GM20000 (cell line): ENCODE results near the gene GLI3.
"Not testable (repeated sequence)": the region's sequence is repeated elsewhere in the genome, so short reads cannot be mapped to it uniquely, and the experiment has no call there.

Experiments
- DNase-seq: peaks from one replicate; pipeline ENCODE4 v3.0.0; 2012; ENCODE audit warnings: low spot score
- TF ChIP-seq, protein P1 (sequence below): IDR thresholded peaks from 2 replicates; pipeline ENCODE4 v1.5.1; 2012; ENCODE audit warnings: mild to moderate bottlenecking, control low read depth; ENCODE audit errors: extremely low read depth, missing control alignments

GLI3 gene

DNA sequence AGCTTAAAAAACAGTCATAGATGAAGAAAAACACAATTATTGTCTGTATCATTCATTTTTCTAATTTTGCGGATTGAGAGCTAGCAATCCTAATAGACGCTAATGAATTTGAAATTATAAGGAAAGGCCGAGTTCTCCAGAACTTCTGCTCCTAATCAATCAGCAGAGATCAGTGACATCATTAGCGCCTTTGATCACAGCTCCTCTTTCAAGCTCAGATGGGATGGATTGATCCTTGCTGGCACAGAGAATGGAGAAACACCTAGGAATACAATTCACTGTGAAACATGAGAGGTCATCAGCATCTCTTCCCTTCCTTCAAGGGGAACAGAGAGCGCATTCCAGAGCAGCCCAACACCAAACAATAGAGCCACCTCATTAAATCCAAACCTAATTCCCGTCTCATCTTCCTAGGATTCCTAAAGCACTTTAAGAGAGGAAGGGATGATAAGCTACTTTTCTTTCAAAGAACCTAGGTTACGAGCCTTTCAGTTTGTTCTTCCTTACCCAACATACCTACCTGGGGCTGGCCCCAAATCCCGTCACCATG lies 24.4 kb downstream of the GLI3 start:
- TF ChIP-seq, protein P1, sequence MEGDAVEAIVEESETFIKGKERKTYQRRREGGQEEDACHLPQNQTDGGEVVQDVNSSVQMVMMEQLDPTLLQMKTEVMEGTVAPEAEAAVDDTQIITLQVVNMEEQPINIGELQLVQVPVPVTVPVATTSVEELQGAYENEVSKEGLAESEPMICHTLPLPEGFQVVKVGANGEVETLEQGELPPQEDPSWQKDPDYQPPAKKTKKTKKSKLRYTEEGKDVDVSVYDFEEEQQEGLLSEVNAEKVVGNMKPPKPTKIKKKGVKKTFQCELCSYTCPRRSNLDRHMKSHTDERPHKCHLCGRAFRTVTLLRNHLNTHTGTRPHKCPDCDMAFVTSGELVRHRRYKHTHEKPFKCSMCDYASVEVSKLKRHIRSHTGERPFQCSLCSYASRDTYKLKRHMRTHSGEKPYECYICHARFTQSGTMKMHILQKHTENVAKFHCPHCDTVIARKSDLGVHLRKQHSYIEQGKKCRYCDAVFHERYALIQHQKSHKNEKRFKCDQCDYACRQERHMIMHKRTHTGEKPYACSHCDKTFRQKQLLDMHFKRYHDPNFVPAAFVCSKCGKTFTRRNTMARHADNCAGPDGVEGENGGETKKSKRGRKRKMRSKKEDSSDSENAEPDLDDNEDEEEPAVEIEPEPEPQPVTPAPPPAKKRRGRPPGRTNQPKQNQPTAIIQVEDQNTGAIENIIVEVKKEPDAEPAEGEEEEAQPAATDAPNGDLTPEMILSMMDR = no peak
- DNase-seq = no peak

DNA sequence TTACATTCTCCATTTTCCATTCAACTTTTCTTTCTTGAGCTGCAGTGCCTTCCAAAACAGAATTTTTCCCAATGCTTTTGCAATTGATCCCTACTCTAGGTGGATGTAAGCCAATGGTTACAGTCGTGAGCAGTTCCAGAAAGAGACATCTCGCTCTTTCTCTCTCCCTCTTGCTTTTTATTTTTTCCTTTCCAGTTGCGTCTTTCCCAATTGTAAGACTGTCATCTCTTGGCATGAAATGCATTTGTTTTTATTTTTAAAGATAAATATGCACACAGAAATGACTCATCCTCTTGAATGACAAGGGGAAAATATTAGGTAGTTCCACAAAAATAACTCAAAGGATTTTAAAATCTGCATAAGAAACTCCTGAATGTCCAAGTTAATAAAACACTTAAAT lies 25.1 kb downstream of the GLI3 start:
- TF ChIP-seq, protein P1 = no peak
- DNase-seq = no peak

DNA sequence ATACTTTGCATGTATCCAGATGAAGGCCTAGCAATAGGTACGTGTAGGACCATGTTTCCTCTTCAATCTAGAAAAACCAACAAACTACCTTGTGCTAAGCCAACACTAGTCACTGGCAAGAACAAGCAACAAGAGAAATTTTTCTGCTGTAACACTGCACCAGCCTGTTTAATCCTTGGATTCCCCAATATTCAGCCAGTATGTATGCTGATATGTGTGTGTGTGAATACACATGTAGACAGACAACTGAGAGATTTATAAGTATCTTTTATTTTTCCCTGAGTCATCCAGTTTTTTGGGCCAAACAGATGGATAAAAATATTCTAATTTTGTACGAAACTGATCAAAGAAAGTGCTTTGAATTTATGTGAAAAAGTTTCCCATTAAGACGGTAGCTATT lies 26.2 kb downstream of the GLI3 start:
- TF ChIP-seq, protein P1 = no peak
- DNase-seq = no peak

DNA sequence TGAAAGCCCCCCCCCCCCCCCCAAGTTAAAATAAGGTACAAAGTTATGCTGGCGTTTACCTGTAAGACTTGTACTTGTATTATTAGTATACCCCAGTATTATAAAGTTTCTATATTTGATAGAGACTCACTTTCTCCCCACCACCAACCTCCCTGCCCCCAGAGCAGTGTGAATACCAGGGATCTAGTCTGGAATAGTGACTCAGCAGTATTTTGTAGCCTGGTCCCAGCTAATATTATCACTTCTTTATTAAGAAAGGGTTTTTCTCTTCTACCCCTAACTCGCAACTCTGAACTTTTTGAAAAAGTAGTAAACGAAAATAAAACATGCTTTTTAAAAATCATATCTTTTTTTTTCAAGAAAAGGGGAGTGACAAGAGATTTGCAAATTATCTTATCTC lies 26.7 kb downstream of the GLI3 start:
- TF ChIP-seq, protein P1 = no peak

DNA sequence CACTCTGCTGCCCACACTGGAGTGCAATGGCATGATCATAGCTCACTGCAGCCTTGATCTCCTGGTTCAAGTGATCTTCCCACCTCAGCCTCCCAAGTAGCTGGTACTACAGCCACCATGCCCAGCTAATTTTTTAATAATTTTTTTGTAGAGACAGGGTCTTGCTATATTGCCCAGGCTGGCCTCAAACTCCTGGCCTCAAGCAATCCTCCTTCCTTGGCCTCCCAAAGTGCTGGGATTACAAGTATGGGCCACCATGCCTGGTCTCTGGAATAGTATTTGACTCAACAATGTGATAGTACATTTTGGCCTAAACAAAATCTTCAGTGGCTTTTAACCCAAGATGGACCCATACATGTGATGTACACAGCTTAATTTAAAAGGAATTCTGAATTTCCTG lies 27.9 kb downstream of the GLI3 start:
- not testable (repeated sequence) for DNase-seq

More for the DNA sequence above, 26.7 kb downstream of the GLI3 start:
- DNase-seq = no peak

DNA sequence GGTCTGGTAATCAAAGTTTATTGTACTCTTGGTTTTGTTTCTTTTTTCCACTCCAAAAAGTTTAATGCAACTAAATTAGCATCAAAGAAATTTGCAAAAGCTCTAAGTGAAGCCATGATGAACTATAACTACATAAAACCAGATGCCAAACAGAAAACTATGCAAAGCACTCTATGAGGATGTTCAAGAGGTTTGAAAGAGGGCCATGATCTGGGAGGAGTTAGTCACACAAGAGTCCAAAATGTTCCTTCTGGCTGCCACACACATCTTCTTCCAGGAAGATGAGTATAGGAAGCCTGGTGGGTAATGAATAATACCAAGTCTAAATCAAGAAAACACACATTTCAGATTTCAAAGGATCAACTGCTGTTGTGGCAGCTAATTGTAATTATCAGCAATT lies 28.4 kb downstream of the GLI3 start:
- DNase-seq = no peak
- TF ChIP-seq, protein P1 = no peak

DNA sequence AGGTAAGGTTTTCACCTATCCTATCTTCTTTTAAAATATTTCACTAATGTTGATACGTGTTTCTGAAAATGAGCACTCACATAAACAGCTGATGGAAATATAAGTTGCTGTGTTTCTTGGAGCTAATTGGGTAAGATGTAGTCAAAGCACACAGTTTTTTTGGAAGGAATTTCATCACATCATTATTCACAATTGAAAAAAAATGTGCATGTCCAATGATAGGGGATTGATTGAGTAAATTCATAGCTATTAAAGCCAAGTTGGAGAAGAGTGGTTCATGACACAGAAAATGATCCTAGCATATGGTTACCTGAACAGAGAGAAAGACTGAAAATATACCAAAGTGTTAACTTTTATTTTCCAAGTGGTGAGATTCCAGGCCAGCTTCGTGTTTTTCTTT lies 29.6 kb downstream of the GLI3 start:
- TF ChIP-seq, protein P1 = no peak
- DNase-seq = no peak

DNA sequence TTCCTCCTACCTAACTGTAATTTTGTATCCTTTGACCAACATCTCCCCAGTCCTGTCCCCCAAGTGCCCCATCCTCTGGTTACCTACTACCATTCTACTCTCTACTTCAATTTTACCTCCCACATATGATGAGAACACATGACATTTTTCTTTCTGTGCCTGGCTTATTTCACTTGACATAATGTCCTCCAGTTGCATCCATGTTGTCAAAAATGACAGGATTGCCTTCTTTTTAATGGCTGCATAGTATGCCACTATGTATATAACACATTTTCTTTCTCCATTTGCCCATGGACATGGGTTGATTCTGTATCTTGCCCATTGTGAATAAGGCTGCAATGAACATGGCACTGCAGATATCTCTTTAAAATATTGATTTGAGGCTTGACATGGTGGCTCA lies 33.7 kb downstream of the GLI3 start:
- no peak for DNase-seq

More for the DNA sequence above, 33.7 kb downstream of the GLI3 start:
- TF ChIP-seq, protein P1 = no peak
